Renal cortex interstitium (tissue), 11 donors: ENCODE data around the gene ATOH8. TPM values are rescaled to one million over a fixed set of nuclear protein-coding genes. Genes with fewer than 3 reads are reported as not detected.

Source experiments
- DNase-seq, 11 donors: peaks; one replicate each; pipeline ENCODE4 v3.0.0-alpha.2; 2013; ENCODE audit warnings: low read depth in 9 of 11, low spot score in 4 of 11; ENCODE audit errors: extremely low read depth in 1 of 11
- polyA plus RNA-seq, 3 donors: library from polyadenylated mRNA; unstranded; fragments of 120-200 nt; gene quantifications; one replicate each; pipeline ENCODE4 v1.2.1, GENCODE V29; 2013; ENCODE audit not compliant: insufficient read length in 3 of 3

The ATOH8 gene
- polyA plus RNA-seq, 3 donors: 10.3 to 16.0 (median 14.8) TPM

- DNase-seq: no peak
Measured at GRCh38 chr2:85775406-85776381, 21.9 kb downstream of the ATOH8 start.

GRCh38 chr2:85776672-85777071, 22.9 kb downstream of the ATOH8 start:
- no peak for DNase-seq

- DNase-seq: no peak
Measured at GRCh38 chr2:85777441-85777861, 23.7 kb downstream of the ATOH8 start.

- DNase-seq: no peak
Measured at GRCh38 chr2:85778646-85779379, 25.0 kb downstream of the ATOH8 start.

- no peak for DNase-seq
Measured at GRCh38 chr2:85779641-85780315, 26.0 kb downstream of the ATOH8 start.

GRCh38 chr2:85780316-85781012, 26.7 kb downstream of the ATOH8 start:
- no peak for DNase-seq

- no peak for DNase-seq
Measured at GRCh38 chr2:85781013-85781332, 27.2 kb downstream of the ATOH8 start.

- DNase-seq: no peak
Measured at GRCh38 chr2:85783796-85784195, 30.0 kb downstream of the ATOH8 start.

- DNase-seq: no peak
Measured at GRCh38 chr2:85784474-85784986, 30.7 kb downstream of the ATOH8 start.

GRCh38 chr2:85785027-85785822, 31.4 kb downstream of the ATOH8 start:
- DNase-seq: no peak

- no peak for DNase-seq
Measured at GRCh38 chr2:85785871-85786270, 32.1 kb downstream of the ATOH8 start.

GRCh38 chr2:85786444-85786843, 32.7 kb downstream of the ATOH8 start:
- DNase-seq: no peak

GRCh38 chr2:85786865-85787264, 33.1 kb downstream of the ATOH8 start:
- no peak for DNase-seq

GRCh38 chr2:85787282-85787980, 33.6 kb downstream of the ATOH8 start:
- no peak for DNase-seq

- DNase-seq: no peak
Measured at GRCh38 chr2:85787981-85788340, 34.2 kb downstream of the ATOH8 start.

GRCh38 chr2:85788603-85789002, 34.8 kb downstream of the ATOH8 start:
- DNase-seq: no peak

- DNase-seq: no peak
Measured at GRCh38 chr2:85789271-85789670, 35.5 kb downstream of the ATOH8 start.

GRCh38 chr2:85790032-85790431, 36.2 kb downstream of the ATOH8 start:
- DNase-seq: no peak
